HepG2 (cell line): ENCODE results near the gene RMRP. TPM values are rescaled to one million over a fixed set of nuclear protein-coding genes. Genes with fewer than 3 reads are reported as not detected.

ENCODE experiments used
- ARNTL ChIP-seq: sonication (generic); formaldehyde crosslinking; IDR thresholded peaks from 2 replicates; pipeline ENCODE4 v1.4.0; 2020; ENCODE audit warnings: mild to moderate bottlenecking, missing genetic modification reagents
- polyA plus RNA-seq, 8 experiments: library from polyadenylated mRNA; depleted of rRNA in 3 of 8; stranded (reverse) in 7 of 8; unstranded in 1 of 8; fragments of >200 nt; fragmentation: Illumina TruSeq in 4 of 8; extraction: Trizol in 4 of 8; gene quantifications; 2 replicates each; pipeline versions ENCODE4 v1.2.1 to v1.2.3, GENCODE V29; 2011 to 2016; ENCODE audit warnings: low read depth in 4 of 8, missing spikeins in 1 of 8, mixed read lengths in 1 of 8; ENCODE audit not compliant: insufficient read depth in 1 of 8
- total RNA-seq, 5 experiments: library from RNA; depleted of rRNA; stranded (reverse); fragments of >200 nt; fragmentation: Illumina TruSeq; extraction: Trizol; gene quantifications; 2 replicates each; pipeline ENCODE4 v1.2.3, GENCODE V29; 2016; ENCODE audit warnings: low read depth in 1 of 5
- TF ChIP-seq, protein P1 (sequence below): sonication (generic); formaldehyde crosslinking; IDR thresholded peaks from 2 replicates; pipeline ENCODE4 v1.4.0; 2020; ENCODE audit warnings: mild to moderate bottlenecking, missing genetic modification reagents
- TF ChIP-seq, protein P2 (sequence below): IDR thresholded peaks from 2 replicates; pipeline ENCODE4 v1.6.1; 2016; ENCODE audit warnings: control low read depth
- TF ChIP-seq, protein P3 (sequence below): IDR thresholded peaks from 2 replicates; pipeline ENCODE4 v1.6.1; 2016; ENCODE audit warnings: low read depth, control low read depth
- TF ChIP-seq, protein P4 (sequence below): sonication (generic); formaldehyde crosslinking; IDR thresholded peaks from 2 replicates; pipeline ENCODE4 v1.4.0; 2020; ENCODE audit warnings: mild to moderate bottlenecking, missing genetic modification reagents
- TF ChIP-seq, protein P5 (sequence below): IDR thresholded peaks from 2 replicates; pipeline ENCODE4 v1.6.1; 2018; ENCODE audit warnings: missing genetic modification reagents

RMRP gene
- total and polyA plus RNA-seq, 2 of the 13 experiments (the other 11 are each of a cell fraction or from before 2014, with no cell fraction given) = 51.4 to 4,025 TPM

DNA sequence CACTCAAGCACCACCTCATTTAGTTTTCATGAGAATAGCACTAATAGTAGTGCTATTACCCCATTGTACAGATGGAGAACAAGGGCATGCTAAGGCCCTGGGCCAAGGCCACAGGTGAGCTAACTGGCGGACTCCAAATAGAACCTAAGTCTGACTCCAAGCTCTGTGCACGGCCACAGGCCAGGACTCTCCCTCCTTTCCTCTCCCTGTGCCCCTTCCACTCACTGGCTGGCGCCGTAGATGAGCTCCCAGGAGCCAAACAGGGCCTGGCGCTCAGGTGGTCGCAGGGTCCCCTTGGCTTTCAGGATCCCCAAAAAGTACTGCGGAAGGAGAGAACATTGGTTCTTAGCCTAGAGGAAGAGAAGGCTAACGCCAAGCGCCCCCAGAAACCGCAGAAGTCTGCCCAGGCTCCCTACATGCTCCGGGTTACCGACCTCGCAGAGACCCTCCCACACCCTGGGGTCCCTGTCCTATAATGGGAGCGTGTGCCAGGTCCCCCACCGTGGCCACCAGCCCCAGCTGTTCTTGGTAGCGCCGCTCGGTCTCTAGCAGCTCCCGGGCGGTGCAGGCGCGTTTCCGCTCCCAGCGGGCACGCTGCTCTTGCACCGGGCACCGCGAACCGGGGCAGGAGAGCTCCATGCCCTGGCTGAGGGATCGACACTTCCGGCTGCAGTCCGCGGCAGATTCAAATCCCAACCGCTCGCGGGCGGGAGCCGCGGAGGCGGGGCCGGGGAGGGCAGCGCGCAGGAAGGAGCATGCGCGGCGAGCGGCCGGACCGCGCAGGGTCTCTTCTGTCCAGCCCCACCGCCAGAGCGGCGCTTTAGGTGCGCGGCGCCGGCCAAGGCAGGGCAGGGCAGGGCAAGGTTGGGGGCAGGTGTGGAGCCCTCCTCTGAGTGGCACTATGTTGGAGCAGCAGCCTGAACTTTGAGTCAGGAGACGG, 7.0 kb upstream of the RMRP start, which contains the start of gene ARHGEF39 (continued):
- TF ChIP-seq, protein P1, sequence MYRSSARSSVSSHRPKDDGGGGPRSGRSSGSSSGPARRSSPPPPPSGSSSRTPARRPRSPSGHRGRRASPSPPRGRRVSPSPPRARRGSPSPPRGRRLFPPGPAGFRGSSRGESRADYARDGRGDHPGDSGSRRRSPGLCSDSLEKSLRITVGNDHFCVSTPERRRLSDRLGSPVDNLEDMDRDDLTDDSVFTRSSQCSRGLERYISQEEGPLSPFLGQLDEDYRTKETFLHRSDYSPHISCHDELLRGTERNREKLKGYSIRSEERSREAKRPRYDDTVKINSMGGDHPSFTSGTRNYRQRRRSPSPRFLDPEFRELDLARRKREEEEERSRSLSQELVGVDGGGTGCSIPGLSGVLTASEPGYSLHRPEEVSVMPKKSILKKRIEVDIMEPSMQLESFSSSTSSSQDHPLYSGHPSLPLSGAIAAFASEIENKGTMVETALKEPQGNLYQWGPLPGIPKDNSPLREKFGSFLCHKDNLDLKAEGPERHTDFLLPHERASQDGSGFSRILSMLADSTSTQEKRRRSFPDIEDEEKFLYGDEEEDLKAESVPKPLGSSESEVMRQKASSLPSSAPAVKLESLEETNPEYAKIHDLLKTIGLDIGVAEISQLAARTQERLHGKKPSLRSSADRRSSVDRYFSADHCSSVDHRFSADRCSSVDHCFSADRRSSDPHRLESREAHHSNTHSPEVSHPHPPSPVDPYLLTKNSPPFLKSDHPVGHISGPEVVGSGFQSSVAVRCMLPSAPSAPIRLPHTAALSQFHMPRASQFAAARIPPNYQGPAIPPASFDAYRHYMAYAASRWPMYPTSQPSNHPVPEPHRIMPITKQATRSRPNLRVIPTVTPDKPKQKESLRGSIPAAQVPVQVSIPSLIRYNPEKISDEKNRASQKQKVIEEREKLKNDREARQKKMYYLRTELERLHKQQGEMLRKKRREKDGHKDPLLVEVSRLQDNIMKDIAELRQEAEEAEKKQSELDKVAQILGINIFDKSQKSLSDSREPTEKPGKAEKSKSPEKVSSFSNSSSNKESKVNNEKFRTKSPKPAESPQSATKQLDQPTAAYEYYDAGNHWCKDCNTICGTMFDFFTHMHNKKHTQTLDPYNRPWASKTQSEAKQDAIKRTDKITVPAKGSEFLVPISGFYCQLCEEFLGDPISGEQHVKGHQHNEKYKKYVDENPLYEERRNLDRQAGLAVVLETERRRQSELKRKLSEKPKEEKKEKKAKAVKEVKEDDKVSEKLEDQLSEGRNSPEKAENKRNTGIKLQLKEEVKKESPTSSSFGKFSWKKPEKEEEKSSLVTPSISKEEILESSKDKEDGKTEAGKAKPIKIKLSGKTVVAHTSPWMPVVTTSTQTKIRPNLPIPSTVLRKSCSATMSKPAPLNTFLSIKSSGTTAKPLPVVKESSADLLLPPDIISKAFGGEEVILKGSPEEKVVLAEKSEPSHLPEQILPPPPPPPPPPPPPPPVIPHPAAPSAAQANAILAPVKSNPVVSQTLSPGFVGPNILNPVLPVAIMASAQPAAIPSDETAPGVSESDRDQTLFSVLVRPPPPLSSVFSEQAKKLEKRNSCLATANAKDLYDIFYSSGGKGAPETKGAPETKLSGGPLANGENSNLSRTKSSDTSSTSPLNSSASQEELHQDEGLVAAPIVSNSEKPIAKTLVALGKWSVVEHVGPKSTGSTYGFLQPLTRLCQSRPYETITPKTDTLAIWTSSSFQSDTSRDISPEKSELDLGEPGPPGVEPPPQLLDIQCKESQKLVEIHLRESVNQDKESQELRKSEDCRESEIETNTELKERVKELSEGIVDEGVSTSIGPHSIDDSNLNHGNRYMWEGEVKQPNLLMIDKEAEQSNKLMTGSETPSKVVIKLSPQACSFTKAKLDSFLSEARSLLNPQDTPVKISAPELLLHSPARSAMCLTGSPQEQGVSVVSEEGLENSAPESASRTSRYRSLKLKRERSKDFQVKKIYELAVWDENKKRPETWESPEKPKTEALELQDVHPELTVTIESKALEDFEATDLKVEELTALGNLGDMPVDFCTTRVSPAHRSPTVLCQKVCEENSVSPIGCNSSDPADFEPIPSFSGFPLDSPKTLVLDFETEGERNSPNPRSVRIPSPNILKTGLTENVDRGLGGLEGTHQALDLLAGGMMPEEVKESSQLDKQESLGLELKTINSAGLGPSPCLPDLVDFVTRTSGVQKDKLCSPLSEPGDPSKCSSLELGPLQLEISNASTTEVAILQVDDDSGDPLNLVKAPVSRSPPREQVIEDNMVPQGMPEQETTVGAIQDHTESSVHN = 0 out of 2 replicates have a peak, but pooled peaks have one; percentile 8
- TF ChIP-seq, protein P2, sequence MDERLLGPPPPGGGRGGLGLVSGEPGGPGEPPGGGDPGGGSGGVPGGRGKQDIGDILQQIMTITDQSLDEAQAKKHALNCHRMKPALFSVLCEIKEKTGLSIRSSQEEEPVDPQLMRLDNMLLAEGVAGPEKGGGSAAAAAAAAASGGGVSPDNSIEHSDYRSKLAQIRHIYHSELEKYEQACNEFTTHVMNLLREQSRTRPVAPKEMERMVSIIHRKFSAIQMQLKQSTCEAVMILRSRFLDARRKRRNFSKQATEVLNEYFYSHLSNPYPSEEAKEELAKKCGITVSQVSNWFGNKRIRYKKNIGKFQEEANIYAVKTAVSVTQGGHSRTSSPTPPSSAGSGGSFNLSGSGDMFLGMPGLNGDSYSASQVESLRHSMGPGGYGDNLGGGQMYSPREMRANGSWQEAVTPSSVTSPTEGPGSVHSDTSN = no peak
- TF ChIP-seq, protein P3, sequence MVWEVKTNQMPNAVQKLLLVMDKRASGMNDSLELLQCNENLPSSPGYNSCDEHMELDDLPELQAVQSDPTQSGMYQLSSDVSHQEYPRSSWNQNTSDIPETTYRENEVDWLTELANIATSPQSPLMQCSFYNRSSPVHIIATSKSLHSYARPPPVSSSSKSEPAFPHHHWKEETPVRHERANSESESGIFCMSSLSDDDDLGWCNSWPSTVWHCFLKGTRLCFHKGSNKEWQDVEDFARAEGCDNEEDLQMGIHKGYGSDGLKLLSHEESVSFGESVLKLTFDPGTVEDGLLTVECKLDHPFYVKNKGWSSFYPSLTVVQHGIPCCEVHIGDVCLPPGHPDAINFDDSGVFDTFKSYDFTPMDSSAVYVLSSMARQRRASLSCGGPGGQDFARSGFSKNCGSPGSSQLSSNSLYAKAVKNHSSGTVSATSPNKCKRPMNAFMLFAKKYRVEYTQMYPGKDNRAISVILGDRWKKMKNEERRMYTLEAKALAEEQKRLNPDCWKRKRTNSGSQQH (CRISPR knock-in tag) = peak; percentile 31; the same call in 1 of the 2 replicates
- TF ChIP-seq ARNTL (CRISPR knock-in tag) = 0 out of 2 replicates have a peak, but pooled peaks have one; percentile 46
- TF ChIP-seq, protein P4, sequence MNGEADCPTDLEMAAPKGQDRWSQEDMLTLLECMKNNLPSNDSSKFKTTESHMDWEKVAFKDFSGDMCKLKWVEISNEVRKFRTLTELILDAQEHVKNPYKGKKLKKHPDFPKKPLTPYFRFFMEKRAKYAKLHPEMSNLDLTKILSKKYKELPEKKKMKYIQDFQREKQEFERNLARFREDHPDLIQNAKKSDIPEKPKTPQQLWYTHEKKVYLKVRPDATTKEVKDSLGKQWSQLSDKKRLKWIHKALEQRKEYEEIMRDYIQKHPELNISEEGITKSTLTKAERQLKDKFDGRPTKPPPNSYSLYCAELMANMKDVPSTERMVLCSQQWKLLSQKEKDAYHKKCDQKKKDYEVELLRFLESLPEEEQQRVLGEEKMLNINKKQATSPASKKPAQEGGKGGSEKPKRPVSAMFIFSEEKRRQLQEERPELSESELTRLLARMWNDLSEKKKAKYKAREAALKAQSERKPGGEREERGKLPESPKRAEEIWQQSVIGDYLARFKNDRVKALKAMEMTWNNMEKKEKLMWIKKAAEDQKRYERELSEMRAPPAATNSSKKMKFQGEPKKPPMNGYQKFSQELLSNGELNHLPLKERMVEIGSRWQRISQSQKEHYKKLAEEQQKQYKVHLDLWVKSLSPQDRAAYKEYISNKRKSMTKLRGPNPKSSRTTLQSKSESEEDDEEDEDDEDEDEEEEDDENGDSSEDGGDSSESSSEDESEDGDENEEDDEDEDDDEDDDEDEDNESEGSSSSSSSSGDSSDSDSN (CRISPR knock-in tag) = peak; percentile 56; the same call in 1 of the 2 replicates
- TF ChIP-seq, protein P5, sequence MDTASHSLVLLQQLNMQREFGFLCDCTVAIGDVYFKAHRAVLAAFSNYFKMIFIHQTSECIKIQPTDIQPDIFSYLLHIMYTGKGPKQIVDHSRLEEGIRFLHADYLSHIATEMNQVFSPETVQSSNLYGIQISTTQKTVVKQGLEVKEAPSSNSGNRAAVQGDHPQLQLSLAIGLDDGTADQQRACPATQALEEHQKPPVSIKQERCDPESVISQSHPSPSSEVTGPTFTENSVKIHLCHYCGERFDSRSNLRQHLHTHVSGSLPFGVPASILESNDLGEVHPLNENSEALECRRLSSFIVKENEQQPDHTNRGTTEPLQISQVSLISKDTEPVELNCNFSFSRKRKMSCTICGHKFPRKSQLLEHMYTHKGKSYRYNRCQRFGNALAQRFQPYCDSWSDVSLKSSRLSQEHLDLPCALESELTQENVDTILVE (CRISPR knock-in tag) = peak; percentile 85; the same call in 1 of the 2 replicates
